Mononuclear cell (primary cell): Measurements from ENCODE around the gene CASZ1. TPM values are rescaled to one million over a fixed set of nuclear protein-coding genes. Genes with fewer than 3 reads are reported as not detected.

ENCODE experiments used
- H3K27me3 ChIP-seq: 2 replicates; pipeline ENCODE4 v1.6.0; 2011; ENCODE audit warnings: low read length, control low read depth; ENCODE audit not compliant: insufficient read depth
- H3K4me1 ChIP-seq: 2 replicates; pipeline ENCODE4 v1.5.1; 2011; ENCODE audit warnings: mild to moderate bottlenecking, low read length, control low read depth; ENCODE audit not compliant: insufficient read depth
- H3K4me3 ChIP-seq: 2 replicates; pipeline ENCODE4 v1.5.1; 2011; ENCODE audit warnings: mild to moderate bottlenecking, low read length, moderate library complexity
- H3K9me3 ChIP-seq: 2 replicates; pipeline ENCODE4 v1.5.1; 2011; ENCODE audit warnings: low read depth, mild to moderate bottlenecking, control low read depth, low read length
- total RNA-seq: library from RNA; depleted of rRNA; stranded (reverse); fragments of >200 nt; gene quantifications from one replicate; pipeline ENCODE4 v1.2.3, GENCODE V29; 2012

The CASZ1 gene
- total RNA-seq, 1 donor = 18.8 TPM

DNA sequence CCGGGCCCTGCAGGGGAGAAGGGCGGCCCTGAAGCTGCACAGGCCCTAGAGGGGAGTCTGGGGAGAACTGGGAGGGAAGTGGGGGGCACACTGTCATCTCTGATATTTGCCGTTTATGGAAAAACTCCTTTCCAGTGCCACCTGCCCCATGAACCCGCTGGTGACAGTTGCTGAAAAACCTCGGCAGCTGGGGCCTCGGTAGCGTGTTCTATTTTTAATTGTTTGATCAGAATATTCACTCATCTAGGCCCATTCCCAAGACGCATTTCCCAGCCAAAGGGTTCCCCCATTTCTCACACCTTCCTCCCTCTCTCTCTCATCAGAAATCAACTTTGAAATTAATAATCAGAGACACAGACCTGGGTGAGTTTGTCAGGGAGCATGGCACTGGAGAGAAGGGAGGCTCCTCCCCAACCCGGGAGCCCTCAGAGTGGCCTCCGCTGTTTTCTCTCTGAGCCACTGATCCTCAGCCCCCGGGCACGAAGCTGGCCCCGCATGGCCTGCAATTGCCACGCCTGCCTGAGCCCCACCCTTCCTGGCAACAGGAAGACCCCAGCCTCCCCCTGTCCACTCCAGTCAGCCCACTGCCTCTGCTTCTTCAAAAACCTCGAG lies 111.1 kb downstream of the CASZ1 start:
- no peak overlapping the region for H3K4me3 ChIP-seq
- H3K9me3 ChIP-seq = no peaks in the 10 kb centered on the region
- H3K27me3 ChIP-seq = no peaks in the 10 kb centered on the region
- H3K4me1 ChIP-seq = peaks cover 5% of the 10 kb centered on the region

DNA sequence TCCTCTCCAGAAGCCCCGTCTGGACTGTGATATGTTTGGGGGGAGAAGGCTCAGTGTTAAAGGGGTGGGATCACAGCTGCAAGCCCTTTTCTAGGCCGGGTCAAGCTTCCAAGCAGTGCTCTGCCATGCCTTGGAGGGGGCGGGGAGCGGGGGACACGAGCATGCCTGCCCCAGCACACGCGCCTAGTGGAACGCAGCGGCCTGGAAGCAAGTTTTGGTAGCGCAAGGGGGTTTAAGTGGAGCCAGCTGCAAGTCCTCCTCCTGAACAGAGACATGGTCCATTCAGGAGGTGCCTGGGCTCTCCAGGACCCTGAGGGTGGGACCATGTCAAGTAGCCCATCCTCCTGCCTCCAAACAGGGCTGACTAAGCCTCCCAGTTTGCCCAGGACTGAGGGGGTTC lies 112.2 kb downstream of the CASZ1 start:
- no peak overlapping the region for H3K4me3 ChIP-seq
- peaks cover 5% of the 10 kb centered on the region for H3K4me1 ChIP-seq
- no peaks in the 10 kb centered on the region for H3K27me3 ChIP-seq
- H3K9me3 ChIP-seq = no peaks in the 10 kb centered on the region

- Histone ChIP-seq H3K4me1 (no peaks in the 10 kb centered on the region), H3K4me3 (no peak overlapping the region), H3K27me3 (no peaks in the 10 kb centered on the region), H3K9me3 (no peaks in the 10 kb centered on the region)
Observed at GRCh38 chr1:10682449-10683309, 113.8 kb downstream of the CASZ1 start.

GRCh38 chr1:10682108-10682445 lies 114.4 kb downstream of the CASZ1 start:
- Histone ChIP-seq H3K9me3 (no peaks in the 10 kb centered on the region), H3K4me1 (no peaks in the 10 kb centered on the region), H3K27me3 (no peaks in the 10 kb centered on the region), H3K4me3 (no peak overlapping the region)

DNA sequence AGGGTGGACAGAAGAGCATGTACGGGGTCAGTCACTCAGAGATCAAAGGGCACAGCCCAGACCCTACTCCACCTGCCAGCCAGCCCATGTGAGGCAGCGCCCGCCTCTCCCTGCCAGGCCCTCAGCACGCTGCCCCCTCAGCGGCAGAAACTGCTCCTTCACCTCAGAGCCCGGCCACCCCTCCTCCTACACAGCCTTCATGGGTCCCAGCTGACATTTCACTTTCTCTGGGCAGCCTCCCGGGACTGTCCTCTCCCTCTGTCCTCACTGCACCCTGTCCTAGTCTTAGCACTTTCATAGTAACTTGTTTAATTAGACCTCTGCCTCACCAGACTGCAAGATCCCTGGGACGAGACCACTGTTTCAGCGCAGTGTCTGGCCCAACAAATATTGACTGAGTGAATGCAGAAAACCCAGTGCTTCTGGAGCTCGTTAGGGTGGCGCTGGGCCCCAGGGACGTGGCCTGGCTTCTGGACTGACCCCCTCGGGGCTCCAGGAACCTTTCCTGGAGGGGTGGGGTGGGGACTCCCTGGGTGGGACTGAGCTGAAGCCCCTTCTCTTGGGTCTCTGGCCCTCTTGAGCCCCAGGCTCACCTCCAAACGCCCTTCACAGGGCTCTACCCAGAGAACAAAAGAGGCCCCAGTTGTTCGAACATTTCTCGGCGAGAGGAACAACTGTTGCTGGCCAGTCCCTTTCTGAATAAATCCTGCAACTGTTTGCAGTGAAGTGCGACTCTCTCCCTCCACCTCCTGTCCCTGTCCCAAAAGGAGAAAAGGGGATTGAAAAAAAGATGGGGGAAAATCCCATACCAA lies 114.9 kb downstream of the CASZ1 start:
- Histone ChIP-seq H3K4me3 (no peak overlapping the region), H3K27me3 (no peaks in the 10 kb centered on the region), H3K4me1 (no peaks in the 10 kb centered on the region), H3K9me3 (no peaks in the 10 kb centered on the region)

DNA sequence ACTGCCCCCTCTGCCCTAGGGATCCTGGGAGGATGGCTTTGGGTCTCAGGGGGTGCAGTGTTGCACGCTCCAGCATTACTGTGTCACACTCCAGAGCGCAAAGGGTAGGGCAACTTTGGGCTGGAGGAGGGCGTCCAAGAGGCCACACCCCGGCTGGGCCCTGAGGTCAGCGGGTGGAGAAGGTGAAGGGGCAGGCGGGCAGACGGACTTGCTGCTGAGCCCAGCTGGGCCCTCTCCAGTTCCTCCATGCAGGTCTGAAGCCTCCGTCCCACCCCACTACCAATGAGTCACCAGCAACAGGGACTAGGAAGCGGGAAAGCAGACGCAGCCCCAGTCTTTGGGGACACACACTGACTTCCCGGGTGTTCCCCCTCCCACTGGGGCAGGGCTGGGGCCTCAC lies 116.0 kb downstream of the CASZ1 start:
- Histone ChIP-seq H3K4me3 (no peak overlapping the region), H3K4me1 (no peaks in the 10 kb centered on the region), H3K9me3 (no peaks in the 10 kb centered on the region), H3K27me3 (no peaks in the 10 kb centered on the region)

GRCh38 chr1:10679496-10680220 lies 116.8 kb downstream of the CASZ1 start:
- Histone ChIP-seq H3K4me3 (no peak overlapping the region), H3K9me3 (no peaks in the 10 kb centered on the region), H3K27me3 (no peaks in the 10 kb centered on the region), H3K4me1 (no peaks in the 10 kb centered on the region)

- Histone ChIP-seq H3K27me3 (no peaks in the 10 kb centered on the region), H3K9me3 (no peaks in the 10 kb centered on the region), H3K4me3 (no peak overlapping the region), H3K4me1 (no peaks in the 10 kb centered on the region)
Observed at GRCh38 chr1:10678852-10679251, 117.6 kb downstream of the CASZ1 start.

DNA sequence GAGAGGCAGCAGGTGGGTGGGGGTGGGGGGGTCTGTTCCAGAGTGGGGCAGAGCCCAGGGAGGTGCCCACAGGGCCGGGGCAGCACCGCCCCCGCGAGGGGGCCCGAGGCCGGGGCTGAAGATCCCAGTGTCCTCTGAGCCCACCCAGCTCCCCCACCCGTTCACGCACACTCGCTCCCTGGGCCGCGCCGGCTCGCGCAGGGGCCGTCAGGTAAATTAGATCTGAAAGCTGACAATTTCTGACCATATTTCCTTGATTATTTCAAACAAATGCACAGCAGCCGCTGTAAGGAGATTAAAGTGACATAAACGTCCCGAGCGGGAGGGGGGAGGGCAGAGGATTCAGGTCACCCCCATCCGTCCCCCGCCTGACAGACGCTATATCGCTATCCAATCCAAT lies 118.0 kb downstream of the CASZ1 start:
- no peak overlapping the region for H3K4me3 ChIP-seq
- H3K4me1 ChIP-seq = no peaks in the 10 kb centered on the region
- H3K9me3 ChIP-seq = no peaks in the 10 kb centered on the region
- H3K27me3 ChIP-seq = no peaks in the 10 kb centered on the region

DNA sequence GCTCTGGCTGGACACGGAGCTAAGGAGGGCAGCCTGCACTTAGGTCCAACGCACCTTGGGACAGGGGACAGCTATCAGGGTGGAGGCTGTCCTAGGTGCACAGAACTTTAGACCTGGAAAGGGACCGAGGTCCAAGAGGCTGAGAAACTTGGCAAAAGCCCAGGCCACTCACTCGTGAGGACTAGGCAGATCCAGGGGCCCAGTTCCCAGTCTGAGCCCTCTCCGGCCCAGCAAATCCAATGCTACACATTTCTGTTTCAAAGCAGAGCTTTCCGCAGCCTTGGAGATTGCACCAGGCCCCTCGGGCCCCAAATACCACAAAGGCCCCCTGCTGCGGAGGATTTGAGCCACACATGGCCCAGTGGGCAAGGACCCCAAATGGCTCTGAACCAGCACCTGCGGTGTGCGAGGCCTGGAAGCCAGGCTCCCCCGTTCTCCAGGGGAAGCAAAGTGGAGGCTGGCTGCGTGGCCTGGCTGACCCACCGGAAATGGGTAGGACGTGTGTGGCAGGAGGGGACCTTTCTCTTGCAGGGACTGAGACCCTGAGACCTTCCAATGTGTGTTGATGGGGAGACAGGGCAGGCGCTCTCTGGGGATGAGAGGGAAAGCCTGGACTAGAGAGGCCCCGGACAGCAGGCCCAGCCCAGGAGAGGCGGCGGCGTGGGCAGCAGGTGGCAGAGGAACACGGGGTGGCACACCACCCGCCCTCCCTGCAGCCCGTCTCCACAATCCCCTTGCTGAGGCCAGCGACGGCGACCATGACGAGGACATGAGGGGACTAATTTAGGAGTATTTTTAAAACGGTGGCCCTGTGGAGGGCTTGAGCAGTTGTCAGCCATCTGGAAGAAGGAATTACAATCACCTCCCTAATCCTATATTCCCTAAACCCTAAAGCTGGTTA lies 118.7 kb downstream of the CASZ1 start:
- Histone ChIP-seq H3K9me3 (no peaks in the 10 kb centered on the region), H3K4me3 (no peak overlapping the region), H3K27me3 (no peaks in the 10 kb centered on the region), H3K4me1 (no peaks in the 10 kb centered on the region)

- Histone ChIP-seq H3K27me3 (no peaks in the 10 kb centered on the region), H3K9me3 (no peaks in the 10 kb centered on the region), H3K4me1 (no peaks in the 10 kb centered on the region), H3K4me3 (no peak overlapping the region)
Observed at GRCh38 chr1:10676963-10677362, 119.5 kb downstream of the CASZ1 start.

DNA sequence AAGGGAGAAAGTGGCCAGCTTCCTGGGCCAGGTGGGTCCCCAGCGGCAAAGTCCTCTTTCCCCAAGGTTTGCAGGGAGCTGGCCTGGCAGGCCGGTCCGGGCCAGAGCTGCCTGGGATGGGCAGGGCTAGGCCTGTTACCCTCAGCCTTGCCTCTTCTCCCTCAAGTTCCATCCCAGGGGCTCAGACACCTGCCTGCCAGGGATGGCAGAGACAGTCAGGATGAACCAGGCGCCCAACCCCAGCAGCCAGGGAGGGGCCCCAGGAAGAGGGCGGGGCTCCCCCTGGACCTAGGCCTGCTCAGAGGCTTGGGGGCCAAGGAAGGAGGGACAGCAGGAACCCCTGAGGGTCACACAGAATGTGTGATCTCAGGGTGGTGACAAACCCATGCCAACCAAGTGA lies 120.6 kb downstream of the CASZ1 start:
- Histone ChIP-seq H3K9me3 (no peaks in the 10 kb centered on the region), H3K4me3 (no peak overlapping the region), H3K4me1 (no peaks in the 10 kb centered on the region), H3K27me3 (no peaks in the 10 kb centered on the region)

GRCh38 chr1:10674700-10675609 lies 121.5 kb downstream of the CASZ1 start:
- H3K27me3 ChIP-seq = no peaks in the 10 kb centered on the region
- no peaks in the 10 kb centered on the region for H3K9me3 ChIP-seq
- no peak overlapping the region for H3K4me3 ChIP-seq
- H3K4me1 ChIP-seq = no peaks in the 10 kb centered on the region
